GM08714 (cell line): ENCODE measurements around the gene DDX47.
A peak's percentile ranks its signal among the peaks of the same experiment; 100 is the strongest.

Experiments
- H3K4me3 ChIP-seq: fragments of 200-500 bp; sonication (Bioruptor generic); 2 replicates; pipeline ENCODE4 v1.5.1; 2014; ENCODE audit warnings: mild to moderate bottlenecking, low read length, inconsistent platforms
- ZNF274 ChIP-seq: IDR thresholded peaks from 2 replicates; pipeline ENCODE4 v1.6.1; 2012; ENCODE audit warnings: mild to moderate bottlenecking, low read depth, low read length

DDX47 gene

DNA sequence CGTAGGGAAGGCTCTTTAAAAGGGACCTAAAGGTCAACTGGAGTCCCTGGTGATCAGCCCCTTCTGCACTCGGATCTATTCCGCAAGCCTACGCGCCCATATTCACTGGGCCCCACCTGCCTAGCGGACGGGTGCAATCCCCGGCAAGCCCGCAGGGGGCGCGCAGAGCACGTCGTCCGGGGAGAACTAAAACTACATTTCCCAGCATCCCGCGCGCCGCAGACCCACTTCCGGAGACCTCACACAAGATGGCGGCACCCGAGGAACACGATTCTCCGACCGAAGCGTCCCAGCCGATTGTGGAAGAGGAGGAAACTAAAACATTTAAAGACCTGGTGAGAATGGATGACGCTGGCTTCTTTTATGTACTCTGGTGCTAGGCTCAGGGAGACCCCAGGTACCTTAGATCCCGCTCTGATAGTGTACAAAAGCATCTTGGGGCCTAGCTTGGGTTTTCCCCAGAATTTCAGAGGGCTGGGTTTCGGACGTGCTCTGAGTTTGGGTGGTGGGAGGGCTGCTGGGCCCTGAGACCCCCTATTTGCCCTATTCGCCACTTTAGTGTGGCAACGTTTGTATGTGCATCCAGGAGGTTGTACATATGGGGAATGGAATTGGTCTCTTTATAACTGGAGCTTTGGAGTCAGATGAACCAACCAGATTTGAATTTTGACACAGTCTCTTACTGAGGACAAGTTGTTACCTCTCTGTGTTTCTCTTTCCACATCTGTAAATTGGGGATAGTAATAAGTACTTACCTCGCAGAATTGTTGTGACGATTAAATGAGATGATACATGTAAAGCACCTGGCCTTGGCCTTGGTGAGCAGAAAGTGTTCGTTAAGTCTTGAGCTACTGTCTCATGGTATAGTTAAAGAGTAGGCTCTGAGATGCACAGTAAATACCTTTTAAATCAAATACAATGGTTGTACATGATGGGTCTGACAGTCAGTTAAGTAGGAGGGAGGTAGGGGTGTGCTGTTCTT, at the start of gene DDX47:
DDX47 (plus strand) TSS at position 227 of the 982 bp plus-strand sequence; CDS start at position 249, 22 bp downstream.
- H3K4me3 ChIP-seq, result peak within 1 kb of the TSS; percentile 91
- no peak for TF ChIP-seq ZNF274

- no peak for TF ChIP-seq ZNF274
- no peak overlapping the region for H3K4me3 ChIP-seq
Measured at GRCh38 chr12:12764824-12765223, 48.3 kb upstream of the DDX47 start.

DNA sequence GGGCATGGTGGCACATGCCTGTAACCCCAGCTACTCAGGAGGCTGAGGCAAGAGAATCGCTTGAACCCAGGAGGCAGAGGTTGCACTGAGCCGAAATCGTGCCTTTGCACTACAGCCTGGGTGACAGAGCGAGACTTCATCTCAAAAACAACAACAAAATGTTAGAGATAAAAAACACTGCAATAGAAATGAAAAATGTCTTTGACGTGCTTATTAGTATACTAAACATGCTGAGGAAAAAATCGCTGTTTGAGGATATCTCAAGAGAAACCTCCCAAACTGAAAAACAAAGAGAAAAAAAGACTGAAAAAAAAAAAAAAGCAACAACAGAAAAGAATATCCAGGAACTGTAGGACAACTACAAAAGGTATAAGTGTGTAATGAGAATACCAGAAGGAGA, 42.9 kb upstream of the DDX47 start:
- no peak overlapping the region for H3K4me3 ChIP-seq
- no peak for TF ChIP-seq ZNF274

- no peak overlapping the region for H3K4me3 ChIP-seq
- TF ChIP-seq ZNF274, result no peak
Measured at GRCh38 chr12:12774791-12775190, 38.4 kb upstream of the DDX47 start.

DNA sequence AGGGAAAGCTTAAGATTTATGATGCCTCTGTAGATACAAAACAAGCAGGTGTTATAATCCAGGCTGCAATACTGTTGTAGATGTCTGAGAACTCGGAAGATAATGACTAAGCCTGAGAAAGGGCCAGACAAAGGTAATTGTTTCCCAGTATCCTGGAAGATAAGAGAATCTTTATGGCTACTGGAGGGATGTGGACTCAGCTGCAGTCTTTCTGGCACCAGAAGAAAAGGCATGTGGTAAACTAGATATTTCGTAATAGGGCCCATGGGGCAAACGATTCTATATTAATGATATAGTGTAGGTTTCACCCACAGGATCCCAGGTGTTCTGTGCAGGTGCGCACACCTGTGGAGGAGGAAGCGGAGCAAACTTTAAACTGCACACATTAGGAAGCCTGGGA, 36.9 kb upstream of the DDX47 start:
- no peak overlapping the region for H3K4me3 ChIP-seq
- TF ChIP-seq ZNF274, result no peak

DNA sequence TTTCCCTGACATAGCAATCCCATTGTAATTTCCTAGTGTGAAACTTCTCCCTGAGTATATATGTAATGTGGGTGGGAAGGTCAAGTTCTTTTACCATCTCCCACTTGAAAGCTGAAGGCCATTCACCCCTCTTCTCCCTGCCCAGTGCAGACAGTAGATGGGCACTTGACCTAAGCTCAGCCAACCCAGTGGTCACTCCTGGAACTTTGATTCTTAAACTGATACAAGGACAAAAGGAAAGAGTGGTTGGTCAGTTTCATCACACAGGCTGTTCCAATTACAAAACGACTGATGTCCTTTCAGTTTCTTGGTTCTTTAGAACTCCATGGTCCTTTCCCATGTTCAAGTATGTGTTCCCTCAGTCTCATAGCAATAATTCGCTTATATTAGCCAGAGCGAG, 36.1 kb upstream of the DDX47 start:
- H3K4me3 ChIP-seq, result no peak overlapping the region
- no peak for TF ChIP-seq ZNF274

DNA sequence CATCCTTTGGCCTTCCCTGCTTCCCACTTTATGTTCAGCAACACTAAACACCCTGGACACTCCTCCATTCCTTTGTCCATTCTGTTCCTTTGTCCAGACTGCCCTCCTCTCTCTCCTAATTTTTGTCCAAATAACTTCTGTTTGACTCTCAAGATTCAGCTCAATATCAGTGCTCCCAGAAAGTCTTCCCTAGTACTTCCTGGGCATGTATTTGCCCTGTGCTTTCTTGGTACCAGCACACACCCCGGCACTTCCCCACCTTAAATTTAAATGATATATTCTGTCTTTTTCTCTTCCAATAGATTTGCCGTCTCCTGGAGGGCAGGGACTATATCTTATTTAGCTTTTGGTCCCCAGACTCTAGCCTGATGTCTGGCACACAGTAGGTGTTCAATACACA, 34.1 kb upstream of the DDX47 start:
- TF ChIP-seq ZNF274, result no peak
- H3K4me3 ChIP-seq, result no peak overlapping the region

DNA sequence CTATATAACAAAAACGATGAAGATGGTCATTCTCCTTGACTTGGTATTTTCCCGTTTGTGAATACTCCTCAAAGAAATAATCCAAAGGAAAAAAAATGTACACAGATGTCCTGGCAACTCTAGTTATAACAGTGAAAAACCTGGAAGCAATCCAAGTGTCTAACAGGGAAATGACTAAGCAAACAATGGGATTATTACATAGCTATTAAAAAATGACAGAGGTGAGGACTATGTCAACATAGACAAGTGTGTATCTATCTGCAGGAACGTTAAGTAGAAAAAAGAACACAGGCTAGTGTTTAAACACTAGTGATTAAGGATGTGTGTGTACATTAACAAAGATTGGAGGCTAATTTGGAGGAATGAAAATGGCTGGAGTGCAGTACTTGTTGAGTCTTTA, 33.6 kb upstream of the DDX47 start:
- TF ChIP-seq ZNF274, result no peak
- H3K4me3 ChIP-seq, result no peak overlapping the region

DNA sequence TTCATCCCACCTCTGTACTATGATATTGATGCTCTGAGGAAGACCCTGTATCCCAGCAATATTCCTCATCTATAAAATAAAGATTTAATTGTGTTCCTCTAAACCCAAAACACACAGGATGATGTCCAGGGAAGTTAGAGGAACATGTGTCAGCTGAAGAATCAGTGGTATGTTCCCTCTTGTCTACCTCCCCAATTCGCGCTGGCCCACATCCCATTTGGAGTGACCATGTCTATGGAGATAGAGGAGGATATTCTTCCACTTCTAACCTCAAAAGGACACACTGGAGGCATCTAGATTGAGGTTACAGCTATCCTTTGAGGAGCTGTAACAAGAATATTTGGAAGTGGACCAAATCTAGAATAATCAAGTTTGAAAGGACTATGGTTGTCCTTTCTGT, 29.0 kb upstream of the DDX47 start:
- H3K4me3 ChIP-seq, result no peak overlapping the region
- TF ChIP-seq ZNF274, result no peak

DNA sequence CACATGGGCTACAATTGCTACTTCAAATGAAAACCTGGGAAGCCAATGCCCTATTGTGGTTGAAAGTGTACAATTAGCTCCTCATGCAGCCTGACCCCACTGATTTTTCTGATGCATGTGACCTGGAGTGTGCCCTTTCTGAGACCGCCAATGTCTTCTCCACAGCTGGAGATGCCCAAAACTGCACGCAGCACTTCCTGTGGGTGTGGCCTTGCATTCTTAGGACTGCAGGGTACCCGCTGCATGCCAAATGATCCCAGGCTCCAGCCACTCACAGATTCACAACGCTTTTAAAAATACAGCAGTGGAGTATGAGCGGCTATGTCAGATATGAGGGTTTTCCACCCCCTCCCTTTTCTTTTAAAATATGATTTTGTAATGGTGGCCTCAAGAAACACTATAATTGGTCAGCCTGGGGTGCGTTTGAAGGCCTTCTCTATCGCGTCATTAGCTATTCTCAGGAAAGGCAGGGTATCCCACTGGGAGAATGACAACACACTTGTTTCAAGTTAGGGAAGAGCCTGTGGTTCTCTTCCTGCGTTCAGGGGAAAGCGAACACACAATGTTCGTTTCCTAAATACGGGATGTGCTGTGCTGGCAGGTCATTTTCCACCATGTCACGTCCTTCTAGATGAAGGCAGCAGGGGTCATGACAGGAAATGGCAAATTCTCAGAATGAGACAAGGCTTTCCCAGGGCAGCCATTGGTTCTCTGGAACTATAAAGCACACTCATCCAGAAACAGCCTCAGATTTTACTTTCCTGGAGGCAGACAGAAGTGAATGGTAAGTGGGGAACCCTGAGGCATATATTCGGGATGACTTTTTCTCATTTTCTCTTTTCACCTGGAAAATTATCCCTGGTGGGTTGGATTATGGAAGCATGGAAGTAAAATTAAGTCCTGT, 28.0 kb upstream of the DDX47 start, which contains the start of gene APOLD1:
APOLD1 (plus strand) TSS at position 749 of the 904 bp plus-strand sequence; CDS start at position 782, 33 bp downstream.
- no peak for TF ChIP-seq ZNF274
- H3K4me3 ChIP-seq, result peak within 1 kb of the TSS; percentile 65; the same call in 1 of the 2 replicates

DNA sequence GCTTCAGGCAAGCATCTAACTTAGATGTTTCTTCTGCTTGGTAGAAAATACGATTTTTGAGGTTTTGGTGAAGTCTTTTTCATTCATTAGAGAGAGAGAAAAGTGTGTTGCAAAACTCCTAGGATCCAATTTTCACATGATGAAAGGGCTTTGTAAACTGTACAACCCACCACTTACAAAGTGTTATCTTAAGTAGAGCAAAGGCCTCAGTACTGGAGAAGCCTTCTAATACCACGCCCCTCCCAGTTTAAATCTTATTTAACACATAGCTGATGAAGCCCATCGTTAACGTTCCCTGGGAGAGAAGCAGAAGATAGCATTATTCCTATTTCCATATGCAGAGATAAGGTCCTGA, 26.8 kb upstream of the DDX47 start:
- peak overlapping the region; percentile 65; the same call in 1 of the 2 replicates for H3K4me3 ChIP-seq
- TF ChIP-seq ZNF274, result no peak

DNA sequence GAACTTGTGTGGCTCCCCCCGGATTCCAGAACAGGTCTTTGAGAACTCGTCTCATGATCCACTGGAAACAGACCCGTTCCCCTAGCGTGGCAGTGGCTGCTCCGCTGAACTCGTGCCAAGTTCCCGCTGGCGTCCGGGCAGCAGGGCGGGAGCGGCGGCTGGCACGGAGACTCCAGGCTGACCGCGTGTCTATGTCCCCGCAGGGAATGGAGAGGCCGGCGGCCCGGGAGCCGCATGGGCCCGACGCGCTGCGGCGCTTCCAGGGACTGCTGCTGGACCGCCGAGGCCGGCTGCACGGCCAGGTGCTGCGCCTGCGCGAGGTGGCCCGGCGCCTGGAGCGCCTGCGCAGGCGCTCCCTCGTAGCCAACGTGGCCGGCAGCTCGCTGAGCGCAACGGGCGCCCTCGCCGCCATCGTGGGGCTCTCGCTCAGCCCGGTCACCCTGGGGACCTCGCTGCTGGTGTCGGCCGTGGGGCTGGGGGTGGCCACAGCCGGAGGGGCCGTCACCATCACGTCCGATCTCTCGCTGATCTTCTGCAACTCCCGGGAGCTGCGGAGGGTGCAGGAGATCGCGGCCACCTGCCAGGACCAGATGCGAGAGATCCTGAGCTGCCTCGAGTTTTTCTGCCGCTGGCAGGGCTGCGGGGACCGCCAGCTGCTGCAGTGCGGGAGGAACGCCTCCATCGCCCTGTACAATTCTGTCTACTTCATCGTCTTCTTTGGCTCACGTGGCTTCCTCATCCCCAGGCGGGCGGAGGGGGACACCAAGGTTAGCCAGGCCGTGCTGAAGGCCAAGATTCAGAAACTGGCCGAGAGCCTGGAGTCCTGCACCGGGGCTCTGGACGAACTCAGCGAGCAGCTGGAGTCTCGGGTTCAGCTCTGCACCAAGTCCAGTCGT, 26.2 kb upstream of the DDX47 start:
- no peak for TF ChIP-seq ZNF274

DNA sequence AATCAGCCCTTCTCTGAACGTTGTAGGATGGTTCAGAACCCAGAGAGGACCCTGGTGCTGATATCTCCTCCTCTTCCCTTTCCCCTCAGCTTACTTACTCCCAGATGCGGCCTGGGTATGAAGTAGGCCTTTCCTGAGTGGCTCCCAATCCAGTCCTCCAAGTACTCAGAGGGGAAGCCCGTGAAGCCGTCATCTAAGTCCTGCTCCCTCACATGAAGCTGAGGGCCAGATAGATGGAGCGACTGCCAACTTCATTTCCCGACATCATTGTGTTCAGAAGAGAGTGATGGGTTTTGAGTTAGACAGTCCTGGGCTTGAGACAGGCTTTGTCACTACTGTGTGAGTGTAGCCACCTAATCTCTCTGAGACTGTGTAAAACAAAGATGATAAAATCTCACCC, 25.0 kb upstream of the DDX47 start:
- no peak overlapping the region for H3K4me3 ChIP-seq
- no peak for TF ChIP-seq ZNF274

More for the DNA sequence above, 26.2 kb upstream of the DDX47 start:
- peak overlapping the region; percentile 65; the same call in 1 of the 2 replicates for H3K4me3 ChIP-seq
